MCF 10A (cell line): ENCODE results near the gene CSMD2. TPM values are rescaled to one million over a fixed set of nuclear protein-coding genes. Genes with fewer than 3 reads are reported as not detected.
"Not testable (repeated sequence)": the region's sequence is repeated elsewhere in the genome, so short reads cannot be mapped to it uniquely, and the experiment has no call there.

Source experiments
- BruUV-seq: library from RNA; stranded (reverse); fragments of 400-500 nt; replicated peaks from 2 replicates; lab custom pipeline; 2021; lab: Mats Ljungman, UMichigan
- CTCF ChIA-PET: fragments of 300-600 bp; sonication (Branson Sonifier 250); formaldehyde crosslinking; extraction: SDS; loops from one replicate; lab custom pipeline; 2021; ENCODE audit warnings: antibody characterized with exemption, inconsistent platforms; lab: Yijun Ruan, JAX
- POLR2A ChIA-PET: fragments of 300-600, 350-650 bp; sonication (Branson Sonifier 250); formaldehyde crosslinking; extraction: SDS; loops from one replicate; lab custom pipeline; 2020; ENCODE audit warnings: antibody characterized with exemption, inconsistent platforms; lab: Yijun Ruan, JAX
- DNase-seq: peaks from one replicate; pipeline ENCODE4 v3.0.0-alpha.2; 2018; ENCODE audit not compliant: unreplicated experiment
- H3K27ac Mint-ChIP-seq: one replicate; pipeline ENCODE4 v1.8.0; 2022; ENCODE audit warnings: mild to moderate bottlenecking, low read depth, mixed read lengths; ENCODE audit not compliant: unreplicated experiment
- H3K27me3 Mint-ChIP-seq: one replicate; pipeline ENCODE4 v1.8.0; 2022; ENCODE audit warnings: mixed read lengths; ENCODE audit not compliant: insufficient read depth, unreplicated experiment
- H3K36me3 Mint-ChIP-seq: one replicate; pipeline ENCODE4 v1.8.0; 2022; ENCODE audit warnings: mild to moderate bottlenecking, moderate library complexity, mixed read lengths; ENCODE audit not compliant: insufficient read depth, unreplicated experiment
- H3K4me1 Mint-ChIP-seq: one replicate; pipeline ENCODE4 v1.8.0; 2022; ENCODE audit warnings: mixed read lengths; ENCODE audit not compliant: insufficient read depth, unreplicated experiment
- H3K4me3 Mint-ChIP-seq: one replicate; pipeline ENCODE4 v1.8.0; 2022; ENCODE audit warnings: mild to moderate bottlenecking, moderate library complexity, mixed read lengths; ENCODE audit not compliant: unreplicated experiment
- H3K9me3 Mint-ChIP-seq: one replicate; pipeline ENCODE4 v1.8.0; 2022; ENCODE audit warnings: mixed read lengths; ENCODE audit not compliant: unreplicated experiment
- intact Hi-C: fragments of 100-400 bp; cut with micrococcal nuclease; formaldehyde crosslinking; loops from 2 replicates; pipeline ENCODE4 v1.14.1; 2022
- total RNA-seq: library from RNA; stranded (reverse); gene quantifications from 2 replicates; pipeline ENCODE4 v1.2.3, GENCODE V29; 2022
- TF ChIP-seq, protein P1 (sequence below): fragments of 200-600 bp; IDR thresholded peaks from one replicate; pipeline ENCODE4 v1.8.0; 2022; ENCODE audit warnings: antibody characterized with exemption, mild to moderate bottlenecking; ENCODE audit not compliant: unreplicated experiment

CSMD2 gene
- total RNA-seq, 1 experiment from 2014 or later: not detected

DNA sequence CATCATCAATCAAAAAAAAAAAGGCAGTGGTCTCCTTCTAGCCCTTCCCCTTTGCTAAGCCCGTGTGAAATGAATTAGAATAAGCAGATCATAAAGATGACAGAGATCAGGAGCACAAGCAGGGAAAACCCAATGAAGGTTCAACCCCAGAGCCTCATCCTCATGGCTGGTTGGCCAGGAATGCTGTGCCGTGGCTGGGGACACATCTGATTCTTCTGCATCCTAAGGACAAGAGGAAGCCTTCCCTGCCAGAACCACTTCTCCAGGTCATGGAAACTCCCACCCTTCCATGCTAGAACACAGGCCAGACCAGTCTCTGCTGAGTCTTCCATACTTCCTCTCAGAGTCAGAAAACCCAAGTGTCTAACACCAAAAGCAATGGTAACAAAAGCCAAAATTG is 81.1 kb downstream of the CSMD2 start:
- BruUV-seq: no TSS peak
- POLR2A ChIA-PET: no interaction called here
- TF ChIP-seq, protein P1, sequence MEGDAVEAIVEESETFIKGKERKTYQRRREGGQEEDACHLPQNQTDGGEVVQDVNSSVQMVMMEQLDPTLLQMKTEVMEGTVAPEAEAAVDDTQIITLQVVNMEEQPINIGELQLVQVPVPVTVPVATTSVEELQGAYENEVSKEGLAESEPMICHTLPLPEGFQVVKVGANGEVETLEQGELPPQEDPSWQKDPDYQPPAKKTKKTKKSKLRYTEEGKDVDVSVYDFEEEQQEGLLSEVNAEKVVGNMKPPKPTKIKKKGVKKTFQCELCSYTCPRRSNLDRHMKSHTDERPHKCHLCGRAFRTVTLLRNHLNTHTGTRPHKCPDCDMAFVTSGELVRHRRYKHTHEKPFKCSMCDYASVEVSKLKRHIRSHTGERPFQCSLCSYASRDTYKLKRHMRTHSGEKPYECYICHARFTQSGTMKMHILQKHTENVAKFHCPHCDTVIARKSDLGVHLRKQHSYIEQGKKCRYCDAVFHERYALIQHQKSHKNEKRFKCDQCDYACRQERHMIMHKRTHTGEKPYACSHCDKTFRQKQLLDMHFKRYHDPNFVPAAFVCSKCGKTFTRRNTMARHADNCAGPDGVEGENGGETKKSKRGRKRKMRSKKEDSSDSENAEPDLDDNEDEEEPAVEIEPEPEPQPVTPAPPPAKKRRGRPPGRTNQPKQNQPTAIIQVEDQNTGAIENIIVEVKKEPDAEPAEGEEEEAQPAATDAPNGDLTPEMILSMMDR: no peak
- Mint-ChIP-seq H3K27me3 (no peaks in the 10 kb centered on the region), H3K4me3 (no peak overlapping the region), H3K36me3 (no peaks in the 10 kb centered on the region), H3K4me1 (no peaks in the 10 kb centered on the region), H3K9me3 (peaks cover 26% of the 10 kb centered on the region), H3K27ac (no peak overlapping the region)
- no peak for DNase-seq
- intact Hi-C loops: no loop called here
- CTCF ChIA-PET: no interaction called here

- H3K4me1 Mint-ChIP-seq, BruUV-seq, DNase-seq, H3K27ac Mint-ChIP-seq, intact Hi-C loops, H3K4me3 Mint-ChIP-seq, H3K36me3 Mint-ChIP-seq, H3K27me3 Mint-ChIP-seq, POLR2A ChIA-PET, CTCF ChIA-PET: not testable (repeated sequence)
- H3K9me3 Mint-ChIP-seq: peaks cover 25% of the 10 kb centered on the region
These were observed 82.9 kb downstream of the CSMD2 start for GRCh38 chr1:34082085-34082670.

DNA sequence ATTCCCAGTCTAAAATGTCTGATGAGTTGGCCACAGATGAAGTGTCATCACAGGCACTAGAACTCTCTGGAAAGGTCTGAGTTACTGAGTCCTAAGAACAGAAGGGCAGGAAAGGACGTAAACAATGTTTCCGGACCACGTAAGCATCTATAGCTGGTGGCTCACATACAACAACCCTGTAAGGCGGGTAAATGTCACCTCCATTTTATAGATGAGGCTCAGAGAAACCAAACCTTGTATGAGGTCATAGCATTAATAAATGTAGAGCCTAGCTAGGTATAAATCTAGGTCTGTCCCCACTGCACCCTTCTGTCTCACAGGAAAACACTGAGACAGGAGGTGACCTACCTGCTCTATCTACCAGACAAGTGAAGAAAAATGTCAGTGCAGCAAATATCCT is 86.6 kb downstream of the CSMD2 start:
- no peaks in the 10 kb centered on the region for H3K36me3 Mint-ChIP-seq
- TF ChIP-seq, protein P1: no peak
- no peak for DNase-seq
- H3K4me1 Mint-ChIP-seq: no peaks in the 10 kb centered on the region
- H3K9me3 Mint-ChIP-seq: peaks cover 22% of the 10 kb centered on the region
- H3K27ac Mint-ChIP-seq: no peak overlapping the region
- no peak overlapping the region for H3K4me3 Mint-ChIP-seq
- H3K27me3 Mint-ChIP-seq: no peaks in the 10 kb centered on the region
- no TSS peak for BruUV-seq
- POLR2A ChIA-PET: no interaction called here
- intact Hi-C loops: no loop called here
- CTCF ChIA-PET: interaction anchor here (0.7 kb wide), 1 partner anchor 832 kb away, joined by 3 read pairs; no protein-coding TSS in a partner anchor

DNA sequence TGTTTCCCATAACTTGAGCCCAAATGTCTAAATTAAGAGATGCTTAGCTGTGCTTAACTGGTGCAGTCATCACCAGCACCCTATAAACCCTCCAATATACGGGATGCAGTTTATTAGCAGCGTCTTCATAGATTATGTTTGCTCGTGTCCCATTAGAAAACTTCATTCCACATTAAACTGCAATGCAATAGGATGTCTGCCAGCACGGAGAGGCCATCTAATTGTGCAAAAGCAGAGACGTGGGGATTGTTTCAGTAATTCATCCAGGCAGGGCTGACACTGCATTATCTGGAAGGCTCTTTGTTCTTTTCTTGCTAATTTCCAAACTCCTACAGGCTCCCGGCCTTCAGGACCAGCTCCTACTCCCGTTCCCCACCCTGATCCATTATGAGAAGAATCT is 89.5 kb downstream of the CSMD2 start:
- no peaks in the 10 kb centered on the region for H3K4me1 Mint-ChIP-seq
- H3K27ac Mint-ChIP-seq: no peak overlapping the region
- no TSS peak for BruUV-seq
- ChIA-PET CTCF (interaction anchor here (0.6 kb wide), 1 partner anchor 340 kb away, joined by 3 read pairs; no protein-coding TSS in a partner anchor), POLR2A (no interaction called here)
- H3K27me3 Mint-ChIP-seq: no peaks in the 10 kb centered on the region
- no peak for DNase-seq
- TF ChIP-seq, protein P1: no peak
- H3K4me3 Mint-ChIP-seq: no peak overlapping the region
- intact Hi-C loops: no loop called here
- peaks cover 17% of the 10 kb centered on the region for H3K9me3 Mint-ChIP-seq
- no peaks in the 10 kb centered on the region for H3K36me3 Mint-ChIP-seq
